OCI-LY7 (cell line): ENCODE results near the gene EID3. TPM values are rescaled to one million over a fixed set of nuclear protein-coding genes. Genes with fewer than 3 reads are reported as not detected.
"Not testable (repeated sequence)": the region's sequence is repeated elsewhere in the genome, so short reads cannot be mapped to it uniquely, and the experiment has no call there.

Experiments
- BruUV-seq: library from RNA; stranded (reverse); fragments of 400-500 nt; replicated peaks from 2 replicates; lab custom pipeline; 2021; lab: Mats Ljungman, UMichigan
- CTCF ChIA-PET: fragments of 300-600 bp; sonication (Branson Sonifier 250); formaldehyde crosslinking; loops from one replicate; lab custom pipeline; 2022; ENCODE audit warnings: antibody characterized with exemption; ENCODE audit not compliant: unreplicated experiment; lab: Charles Lee
- POLR2A ChIA-PET: fragments of 300-600 bp; sonication (Branson Sonifier 250); formaldehyde crosslinking; loops from one replicate; lab custom pipeline; 2022; ENCODE audit warnings: antibody characterized with exemption; lab: Charles Lee
- DNase-seq: peaks from one replicate; pipeline ENCODE4 v3.0.0-alpha.2; 2015; ENCODE audit warnings: low spot score
- H2AFZ ChIP-seq: fragments of 200-600 bp; sonication (generic), shearing (Covaris generic); 2 replicates; pipeline ENCODE4 v1.6.1; 2014; ENCODE audit warnings: mild to moderate bottlenecking, antibody characterized with exemption, low read length, moderate library complexity
- H3K27ac ChIP-seq: fragments of 200-600 bp; sonication (generic); 2 replicates; pipeline ENCODE4 v1.5.1; 2014; ENCODE audit warnings: mixed run types, low read depth, mild to moderate bottlenecking, moderate library complexity, low read length, inconsistent platforms; ENCODE audit not compliant: poor library complexity, severe bottlenecking
- H3K36me3 ChIP-seq: fragments of 200-600 bp; sonication (generic); 2 replicates; pipeline ENCODE4 v1.6.1; 2014; ENCODE audit warnings: mild to moderate bottlenecking, antibody characterized with exemption, low read length, moderate library complexity, mixed read lengths; ENCODE audit not compliant: insufficient read depth
- H3K4me1 ChIP-seq: fragments of 200-600 bp; sonication (generic); 2 replicates; pipeline ENCODE4 v1.5.1; 2014; ENCODE audit warnings: mild to moderate bottlenecking, low read length; ENCODE audit not compliant: insufficient read depth, poor library complexity, severe bottlenecking
- H3K4me2 ChIP-seq: fragments of 200-600 bp; sonication (generic); 2 replicates; pipeline ENCODE4 v1.6.1; 2014; ENCODE audit warnings: mild to moderate bottlenecking, low read length
- H3K4me3 ChIP-seq: fragments of 200-600 bp; sonication (generic); 2 replicates; pipeline ENCODE4 v1.5.1; 2014; ENCODE audit warnings: mild to moderate bottlenecking, low read depth, low read length; ENCODE audit not compliant: poor library complexity, severe bottlenecking
- H3K79me2 ChIP-seq: fragments of 200-600 bp; sonication (generic); 2 replicates; pipeline ENCODE4 v1.6.1; 2016; ENCODE audit warnings: low read depth, mild to moderate bottlenecking, low read length, moderate library complexity, mixed read lengths; ENCODE audit not compliant: insufficient read depth
- H3K9me2 ChIP-seq: fragments of 200-600 bp; sonication (generic); 2 replicates; pipeline ENCODE4 v1.6.1; 2016; ENCODE audit warnings: mild to moderate bottlenecking, low read length, mixed read lengths; ENCODE audit not compliant: insufficient read depth
- H3K9me3 ChIP-seq: fragments of 200-600 bp; sonication (generic); 2 replicates; pipeline ENCODE4 v1.6.1; 2014; ENCODE audit warnings: mild to moderate bottlenecking, mixed run types, low read length, mixed read lengths
- H4K20me1 ChIP-seq: fragments of 200-600 bp; sonication (generic); 2 replicates; pipeline ENCODE4 v1.6.1; 2014; ENCODE audit warnings: mild to moderate bottlenecking, antibody characterized with exemption, low read length, moderate library complexity, mixed read lengths; ENCODE audit not compliant: insufficient read depth
- CTCF ChIP-seq: fragments of 200-600 bp; sonication (generic); conservative IDR thresholded peaks from 2 replicates; pipeline ENCODE4 v1.5.1; 2014; ENCODE audit warnings: mild to moderate bottlenecking, antibody characterized with exemption, low read length, moderate library complexity, mixed read lengths
- EZH2phosphoT487 ChIP-seq: fragments of 200-600 bp; sonication (generic); IDR thresholded peaks from 2 replicates; pipeline ENCODE4 v1.6.1; 2018; ENCODE audit warnings: low read depth, borderline replicate concordance, mild to moderate bottlenecking, mixed run types, antibody characterized with exemption, low read length, moderate library complexity, mixed read lengths
- intact Hi-C: fragments of 100-400 bp; cut with micrococcal nuclease; formaldehyde crosslinking; loops from one replicate; pipeline ENCODE4 v1.10.0; 2022; ENCODE audit not compliant: unreplicated experiment
- total RNA-seq, 2 experiments: library from RNA; depleted of rRNA in 1 of 2; stranded (reverse); fragments of >200 nt in 1 of 2; shearing (Covaris generic) in 1 of 2; gene quantifications; 2 replicates each; pipeline ENCODE4 v1.2.3, GENCODE V29; 2014 to 2022

EID3 gene
- total RNA-seq, 2 experiments from 2014 or later = 5.1 to 8.2 TPM

- H3K4me2 ChIP-seq, CTCF ChIA-PET, H3K27ac ChIP-seq, H3K9me3 ChIP-seq, H3K4me3 ChIP-seq, BruUV-seq, H3K9me2 ChIP-seq, H2AFZ ChIP-seq, intact Hi-C loops, H3K4me1 ChIP-seq: not testable (repeated sequence)
- peak; percentile 48 for TF ChIP-seq CTCF
- POLR2A ChIA-PET = interaction anchor here (0.5 to 1.2 kb wide), 3 partner anchors 10 to 90 kb away, joined by 3 to 7 read pairs (median 4); no protein-coding TSS in a partner anchor
- Histone ChIP-seq H4K20me1 (peaks cover 22% of the 10 kb centered on the region), H3K36me3 (peaks cover 88% of the 10 kb centered on the region), H3K79me2 (peaks cover 92% of the 10 kb centered on the region)
- DNase-seq = peak; percentile 29
Observed at GRCh38 chr12:104294158-104294859, 9.2 kb upstream of the EID3 start.

- POLR2A ChIA-PET = interaction anchor here (0.5 to 1.8 kb wide), 5 partner anchors 8 to 90 kb away, joined by 3 to 8 read pairs (median 4); no protein-coding TSS in a partner anchor
- no peak for TF ChIP-seq CTCF
- TF ChIP-seq EZH2phosphoT487 = no peak
- no peak overlapping the region for H3K4me2 ChIP-seq
Observed at GRCh38 chr12:104294927-104295668, 8.4 kb upstream of the EID3 start.

More at GRCh38 chr12:104294927-104295668, 8.4 kb upstream of the EID3 start:
- H3K36me3 ChIP-seq = peaks cover 88% of the 10 kb centered on the region
- no peak overlapping the region for H3K4me3 ChIP-seq
- H3K9me2 ChIP-seq = no peaks in the 10 kb centered on the region
- H3K4me1 ChIP-seq = peaks cover 3% of the 10 kb centered on the region
- DNase-seq = no peak
- no peak overlapping the region for H2AFZ ChIP-seq
- no peak overlapping the region for H3K27ac ChIP-seq
- no TSS peak for BruUV-seq
- CTCF ChIA-PET = interaction anchor here (0.6 kb wide), 1 partner anchor 410 kb away, joined by 3 read pairs; no protein-coding TSS in a partner anchor
- peaks cover 92% of the 10 kb centered on the region for H3K79me2 ChIP-seq
- H3K9me3 ChIP-seq = no peaks in the 10 kb centered on the region
- intact Hi-C loops = no loop called here
- peaks cover 16% of the 10 kb centered on the region; the same call in 1 of the 2 replicates for H4K20me1 ChIP-seq
